Panc1 (cell line): ENCODE data around the gene RUNX1.

Experiments
- POLR2AphosphoS5 ChIP-seq: IDR thresholded peaks from 2 replicates; pipeline ENCODE4 v1.6.1; 2012; ENCODE audit warnings: mild to moderate bottlenecking, low read depth, low read length, moderate library complexity
- SIN3A ChIP-seq: IDR thresholded peaks from 2 replicates; pipeline ENCODE4 v1.6.1; 2012; ENCODE audit warnings: low read depth, mild to moderate bottlenecking, low read length, moderate library complexity, borderline replicate concordance; ENCODE audit not compliant: insufficient read depth
- TF ChIP-seq, protein P1 (sequence below): fragments of 450-650 bp; IDR thresholded peaks from 2 replicates; pipeline ENCODE4 v1.5.1; 2017; ENCODE audit warnings: mild to moderate bottlenecking

DNA sequence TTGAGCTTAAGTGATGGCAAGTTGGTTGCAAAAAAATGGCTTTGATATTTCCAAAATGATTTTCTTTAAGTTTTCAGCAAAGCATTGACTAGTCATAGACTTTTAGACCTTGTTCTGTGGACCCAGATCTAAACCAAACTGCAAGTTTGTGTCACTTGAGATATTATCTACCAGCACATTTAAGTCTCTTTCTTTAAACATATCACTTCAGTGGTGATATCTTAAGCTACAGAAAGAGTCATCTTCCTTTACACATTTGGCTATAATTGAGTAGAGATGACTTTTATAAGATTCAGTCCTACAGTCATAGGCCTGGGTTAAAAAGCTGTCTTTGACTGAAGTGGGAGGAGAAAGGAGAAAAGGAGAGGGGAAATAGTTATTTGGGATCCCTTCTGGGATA, 95.2 kb downstream of the RUNX1 start:
- TF ChIP-seq SIN3A (no peak), POLR2AphosphoS5 (no peak)
- TF ChIP-seq, protein P1, sequence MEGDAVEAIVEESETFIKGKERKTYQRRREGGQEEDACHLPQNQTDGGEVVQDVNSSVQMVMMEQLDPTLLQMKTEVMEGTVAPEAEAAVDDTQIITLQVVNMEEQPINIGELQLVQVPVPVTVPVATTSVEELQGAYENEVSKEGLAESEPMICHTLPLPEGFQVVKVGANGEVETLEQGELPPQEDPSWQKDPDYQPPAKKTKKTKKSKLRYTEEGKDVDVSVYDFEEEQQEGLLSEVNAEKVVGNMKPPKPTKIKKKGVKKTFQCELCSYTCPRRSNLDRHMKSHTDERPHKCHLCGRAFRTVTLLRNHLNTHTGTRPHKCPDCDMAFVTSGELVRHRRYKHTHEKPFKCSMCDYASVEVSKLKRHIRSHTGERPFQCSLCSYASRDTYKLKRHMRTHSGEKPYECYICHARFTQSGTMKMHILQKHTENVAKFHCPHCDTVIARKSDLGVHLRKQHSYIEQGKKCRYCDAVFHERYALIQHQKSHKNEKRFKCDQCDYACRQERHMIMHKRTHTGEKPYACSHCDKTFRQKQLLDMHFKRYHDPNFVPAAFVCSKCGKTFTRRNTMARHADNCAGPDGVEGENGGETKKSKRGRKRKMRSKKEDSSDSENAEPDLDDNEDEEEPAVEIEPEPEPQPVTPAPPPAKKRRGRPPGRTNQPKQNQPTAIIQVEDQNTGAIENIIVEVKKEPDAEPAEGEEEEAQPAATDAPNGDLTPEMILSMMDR: no peak
